K562 (cell line): ENCODE results near the gene WFDC2. TPM values are rescaled to one million over a fixed set of nuclear protein-coding genes. Genes with fewer than 3 reads are reported as not detected.

Source experiments
- BACH1 ChIP-seq: fragments of 200-800 bp; sonication (Bioruptor generic); IDR thresholded peaks from 2 replicates; pipeline ENCODE4 v1.6.1; 2016; ENCODE audit warnings: missing genetic modification characterization, missing compliant biosample characterization
- BCL6 ChIP-seq: fragments of 250-450 bp; sonication (Bioruptor Pico); IDR thresholded peaks from 2 replicates; pipeline ENCODE4 v1.4.0; 2020
- CTBP1 ChIP-seq: fragments of 450-650 bp; IDR thresholded peaks from 2 replicates; pipeline ENCODE4 v1.6.1; 2016; ENCODE audit warnings: borderline replicate concordance
- DMBX1 ChIP-seq: fragments of 250-450 bp; sonication (Bioruptor Pico); IDR thresholded peaks from 2 replicates; pipeline ENCODE4 v1.8.0; 2022; ENCODE audit warnings: inconsistent platforms, mild to moderate bottlenecking, moderate library complexity, borderline replicate concordance
- ETV6 ChIP-seq, 3 experiments: fragments of 150-350 bp in 1 of 3; sonication (generic) in 1 of 3; formaldehyde crosslinking in 1 of 3; IDR thresholded peaks; 2 replicates each; pipeline versions ENCODE4 v1.6.1 to v1.8.0; 2014 to 2022; ENCODE audit warnings: borderline replicate concordance in 2 of 3, low read depth in 2 of 3, antibody characterized with exemption in 1 of 3, low read length in 1 of 3, mild to moderate bottlenecking in 1 of 3, missing genetic modification reagents in 1 of 3
- GABPB1 ChIP-seq: sonication (generic); formaldehyde crosslinking; IDR thresholded peaks from 2 replicates; pipeline ENCODE4 v1.8.0; 2022; ENCODE audit warnings: mild to moderate bottlenecking, missing genetic modification reagents
- HOXB6 ChIP-seq: fragments of 250-450 bp; sonication (Bioruptor Pico); IDR thresholded peaks from 2 replicates; pipeline ENCODE4 v1.5.1; 2022; ENCODE audit warnings: mild to moderate bottlenecking, borderline replicate concordance
- JUN ChIP-seq, 2 experiments: sonication (generic) in 1 of 2; formaldehyde crosslinking in 1 of 2; IDR thresholded peaks; 2 replicates each; pipeline versions ENCODE4 v1.6.1 to v1.8.0; 2012 to 2022; ENCODE audit warnings: borderline replicate concordance in 2 of 2, mild to moderate bottlenecking in 2 of 2, improper control_type of control experiment in 1 of 2, low read depth in 1 of 2, low read length in 1 of 2, missing genetic modification reagents in 1 of 2
- RAD21 ChIP-seq, 2 experiments: fragments of 250-450 bp in 1 of 2; fragments of 450-650 bp in 1 of 2; sonication (Bioruptor Pico) in 1 of 2; formaldehyde crosslinking in 1 of 2; IDR thresholded peaks in 1 of 2; conservative IDR thresholded peaks in 1 of 2; 2 replicates each; pipeline versions ENCODE4 v1.4.0 to v1.8.0; 2020 to 2022; ENCODE audit warnings: mild to moderate bottlenecking in 2 of 2, moderate library complexity in 1 of 2
- RHOXF2B ChIP-seq: fragments of 250-450 bp; sonication (Bioruptor Pico); conservative IDR thresholded peaks from 2 replicates; pipeline ENCODE4 v1.5.1; 2021
- RNF2 ChIP-seq: sonication (generic); IDR thresholded peaks from 2 replicates; pipeline ENCODE4 v1.6.1; 2016
- ZNF644 ChIP-seq: fragments of 200-800 bp; sonication (Bioruptor generic); IDR thresholded peaks from 2 replicates; pipeline ENCODE4 v1.6.1; 2016; ENCODE audit warnings: low read depth, missing genetic modification characterization, missing compliant biosample characterization
- polyA plus RNA-seq, 8 experiments: library from polyadenylated mRNA; depleted of rRNA in 4 of 8; stranded (reverse) in 5 of 8; unstranded in 3 of 8; fragments of >200 nt; fragmentation: Nextera tagmentation in 2 of 8; fragmentation: Illumina TruSeq in 1 of 8; extraction: Ambion mirVana in 2 of 8; extraction: Trizol in 1 of 8; gene quantifications; 2 replicates each; pipeline versions ENCODE4 v1.2.1 to v1.2.3, GENCODE V29; 2011 to 2014; ENCODE audit warnings: inconsistent platforms in 1 of 8, missing spikeins in 1 of 8
- total RNA-seq, 7 experiments: library from RNA; depleted of rRNA in 6 of 7; stranded (reverse); fragments of >200 nt in 6 of 7; fragmentation: Illumina TruSeq in 2 of 7; extraction: Trizol in 2 of 7; gene quantifications; 2 replicates each; pipeline versions ENCODE4 v1.2.1 to v1.2.3, GENCODE V29; 2011 to 2021; ENCODE audit warnings: low replicate concordance in 1 of 7
- TF ChIP-seq, protein P1 (sequence below), 2 experiments: fragments of 450-650 bp; formaldehyde crosslinking in 1 of 2; IDR thresholded peaks; 2 replicates each; pipeline versions ENCODE4 v1.4.0 to v1.6.1; 2014 to 2020; ENCODE audit warnings: mild to moderate bottlenecking in 2 of 2, borderline replicate concordance in 1 of 2, low read depth in 1 of 2
- TF ChIP-seq, protein P2 (sequence below): fragments of 450-650 bp; IDR thresholded peaks from 2 replicates; pipeline ENCODE4 v1.6.1; 2016; ENCODE audit warnings: mild to moderate bottlenecking

Gene WFDC2
- total and polyA plus RNA-seq, 9 of the 15 experiments (the other 6 are each of a cell fraction or from before 2014, with no cell fraction given): not detected

DNA sequence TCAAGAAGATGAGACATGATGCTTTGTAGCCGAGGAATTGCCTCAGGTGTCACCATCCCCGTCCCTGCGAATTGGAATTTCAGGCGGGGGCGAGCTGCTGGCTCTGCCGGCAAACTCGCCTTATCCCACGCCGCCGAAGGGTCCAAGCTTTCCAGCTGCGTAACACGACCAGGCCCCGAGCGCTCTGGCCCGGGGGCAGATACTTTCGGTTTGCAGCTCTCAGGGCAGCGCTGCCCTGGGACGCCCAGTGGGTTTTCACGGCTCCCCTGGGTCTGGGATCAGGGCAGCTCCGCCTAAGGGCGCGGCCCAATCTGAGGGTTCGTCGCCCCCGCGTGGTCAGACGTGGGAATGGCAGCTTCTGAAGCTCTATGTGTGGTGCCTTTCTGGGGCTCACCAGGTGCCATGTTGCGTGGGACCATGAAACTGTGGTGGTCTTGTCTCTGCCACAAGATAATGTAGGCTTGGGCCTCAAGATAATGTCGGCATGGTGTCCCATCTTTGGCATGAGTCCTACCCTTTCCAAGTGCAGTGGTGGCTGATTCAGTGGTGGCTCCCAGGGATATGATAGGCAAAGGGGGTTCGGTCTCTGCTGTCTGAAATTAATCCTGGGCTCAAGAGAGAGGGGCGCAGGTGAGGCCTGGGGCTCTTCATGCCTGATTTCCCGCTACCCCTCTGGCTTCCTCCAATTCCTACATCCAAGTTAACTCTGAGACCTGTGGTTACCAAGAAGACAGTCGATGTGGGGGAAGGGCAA lies 32.6 kb upstream of the WFDC2 start (continued):
- no peak for TF ChIP-seq DMBX1 (CRISPR knock-in tag)
- no peak for TF ChIP-seq BCL6
- TF ChIP-seq CTBP1: peak; percentile 92
- TF ChIP-seq ZNF644 (tag): no peak
- peak; percentile 59; the same call in 1 of the 2 replicates for TF ChIP-seq GABPB1 (CRISPR knock-in tag)
- TF ChIP-seq JUN (IDR thresholded peaks at IDR 0.05; ENCODE audit: borderline replicate concordance, low read depth, low read length): 0 out of 2 replicates have a peak, but pooled peaks have one; percentile 59
- no peak for TF ChIP-seq JUN (CRISPR knock-in tag; IDR thresholded peaks at IDR 0.05; ENCODE audit: borderline replicate concordance)
- no peak for TF ChIP-seq HOXB6 (CRISPR knock-in tag)
- TF ChIP-seq, protein P1, sequence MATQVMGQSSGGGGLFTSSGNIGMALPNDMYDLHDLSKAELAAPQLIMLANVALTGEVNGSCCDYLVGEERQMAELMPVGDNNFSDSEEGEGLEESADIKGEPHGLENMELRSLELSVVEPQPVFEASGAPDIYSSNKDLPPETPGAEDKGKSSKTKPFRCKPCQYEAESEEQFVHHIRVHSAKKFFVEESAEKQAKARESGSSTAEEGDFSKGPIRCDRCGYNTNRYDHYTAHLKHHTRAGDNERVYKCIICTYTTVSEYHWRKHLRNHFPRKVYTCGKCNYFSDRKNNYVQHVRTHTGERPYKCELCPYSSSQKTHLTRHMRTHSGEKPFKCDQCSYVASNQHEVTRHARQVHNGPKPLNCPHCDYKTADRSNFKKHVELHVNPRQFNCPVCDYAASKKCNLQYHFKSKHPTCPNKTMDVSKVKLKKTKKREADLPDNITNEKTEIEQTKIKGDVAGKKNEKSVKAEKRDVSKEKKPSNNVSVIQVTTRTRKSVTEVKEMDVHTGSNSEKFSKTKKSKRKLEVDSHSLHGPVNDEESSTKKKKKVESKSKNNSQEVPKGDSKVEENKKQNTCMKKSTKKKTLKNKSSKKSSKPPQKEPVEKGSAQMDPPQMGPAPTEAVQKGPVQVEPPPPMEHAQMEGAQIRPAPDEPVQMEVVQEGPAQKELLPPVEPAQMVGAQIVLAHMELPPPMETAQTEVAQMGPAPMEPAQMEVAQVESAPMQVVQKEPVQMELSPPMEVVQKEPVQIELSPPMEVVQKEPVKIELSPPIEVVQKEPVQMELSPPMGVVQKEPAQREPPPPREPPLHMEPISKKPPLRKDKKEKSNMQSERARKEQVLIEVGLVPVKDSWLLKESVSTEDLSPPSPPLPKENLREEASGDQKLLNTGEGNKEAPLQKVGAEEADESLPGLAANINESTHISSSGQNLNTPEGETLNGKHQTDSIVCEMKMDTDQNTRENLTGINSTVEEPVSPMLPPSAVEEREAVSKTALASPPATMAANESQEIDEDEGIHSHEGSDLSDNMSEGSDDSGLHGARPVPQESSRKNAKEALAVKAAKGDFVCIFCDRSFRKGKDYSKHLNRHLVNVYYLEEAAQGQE (IDR thresholded peaks at IDR 0.05; ENCODE audit: borderline replicate concordance): peak; percentile 96
- TF ChIP-seq, protein P1 (CRISPR knock-in tag; IDR thresholded peaks at IDR 0.05; ENCODE audit: low read depth): no peak
- no peak for TF ChIP-seq RNF2
- no peak for TF ChIP-seq ETV6 (IDR thresholded peaks at IDR 0.05; ENCODE audit: borderline replicate concordance in 1 of 2, low read depth in 2 of 2, low read length in 1 of 2)
- TF ChIP-seq ETV6 (CRISPR knock-in tag; IDR thresholded peaks at IDR 0.05; ENCODE audit: borderline replicate concordance): no peak
- TF ChIP-seq, protein P2, sequence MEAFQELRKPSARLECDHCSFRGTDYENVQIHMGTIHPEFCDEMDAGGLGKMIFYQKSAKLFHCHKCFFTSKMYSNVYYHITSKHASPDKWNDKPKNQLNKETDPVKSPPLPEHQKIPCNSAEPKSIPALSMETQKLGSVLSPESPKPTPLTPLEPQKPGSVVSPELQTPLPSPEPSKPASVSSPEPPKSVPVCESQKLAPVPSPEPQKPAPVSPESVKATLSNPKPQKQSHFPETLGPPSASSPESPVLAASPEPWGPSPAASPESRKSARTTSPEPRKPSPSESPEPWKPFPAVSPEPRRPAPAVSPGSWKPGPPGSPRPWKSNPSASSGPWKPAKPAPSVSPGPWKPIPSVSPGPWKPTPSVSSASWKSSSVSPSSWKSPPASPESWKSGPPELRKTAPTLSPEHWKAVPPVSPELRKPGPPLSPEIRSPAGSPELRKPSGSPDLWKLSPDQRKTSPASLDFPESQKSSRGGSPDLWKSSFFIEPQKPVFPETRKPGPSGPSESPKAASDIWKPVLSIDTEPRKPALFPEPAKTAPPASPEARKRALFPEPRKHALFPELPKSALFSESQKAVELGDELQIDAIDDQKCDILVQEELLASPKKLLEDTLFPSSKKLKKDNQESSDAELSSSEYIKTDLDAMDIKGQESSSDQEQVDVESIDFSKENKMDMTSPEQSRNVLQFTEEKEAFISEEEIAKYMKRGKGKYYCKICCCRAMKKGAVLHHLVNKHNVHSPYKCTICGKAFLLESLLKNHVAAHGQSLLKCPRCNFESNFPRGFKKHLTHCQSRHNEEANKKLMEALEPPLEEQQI: no peak
- peak; percentile 92 to 97 for TF ChIP-seq RAD21 (CRISPR knock-in tag; conservative IDR thresholded peaks at IDR 0.05 in 1 of 2, IDR thresholded peaks at IDR 0.05 in 1 of 2)
- no peak for TF ChIP-seq BACH1 (tag)
- TF ChIP-seq RHOXF2B (CRISPR knock-in tag): no peak
